ENCODE data around the gene TAMALIN. TPM values are rescaled to one million over a fixed set of nuclear protein-coding genes. Genes with fewer than 3 reads are reported as not detected.

The TAMALIN gene
- polyA plus RNA-seq, 2 of the 4 experiments (the other 2 are of a cell fraction) = 0.30 to 0.35 TPM

DNA sequence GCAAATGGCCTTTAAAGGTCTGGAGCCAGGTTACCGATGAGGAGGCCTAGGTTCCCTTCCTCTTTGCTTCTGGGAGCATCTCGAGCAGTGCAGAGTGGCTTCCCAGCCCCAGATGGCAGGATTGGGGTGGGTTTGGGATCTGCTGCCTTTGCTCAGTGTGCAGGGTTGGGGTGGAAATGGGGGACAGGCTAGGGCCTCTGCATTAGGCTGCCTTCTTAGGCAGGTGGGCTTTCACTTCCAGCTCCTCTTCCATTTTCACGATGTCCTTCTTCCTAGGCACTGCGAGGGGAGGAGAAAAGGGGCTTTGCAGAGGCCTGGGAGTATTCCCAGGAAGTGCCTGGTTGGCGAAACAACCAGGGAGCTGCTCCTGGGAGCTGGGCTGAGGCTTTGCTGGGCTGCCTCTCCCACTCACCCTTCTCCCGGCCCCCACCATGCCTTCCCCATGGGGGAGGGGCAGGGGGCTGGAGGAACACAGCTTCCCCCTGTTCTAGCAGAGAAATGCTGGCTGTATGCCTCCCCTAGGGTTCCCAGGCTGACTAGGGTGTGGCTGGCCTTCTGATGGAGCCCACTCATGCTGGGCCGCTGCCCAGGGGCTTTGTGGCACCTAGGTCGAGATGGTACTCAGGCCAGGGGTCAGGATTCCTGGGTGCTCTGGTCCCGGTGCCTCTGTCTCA is 46.9 kb downstream of the TAMALIN start (continued):
- peak; percentile 64; the same call in 1 of the 2 replicates for TF ChIP-seq POLR2AphosphoS2 (conservative IDR thresholded peaks at IDR 0.05; ENCODE audit: low read length)
- TF ChIP-seq GATA3 (IDR thresholded peaks at IDR 0.05; ENCODE audit: borderline replicate concordance) = no peak
- no peak for TF ChIP-seq NR3C1 (IDR thresholded peaks at IDR 0.05)
- no peak for TF ChIP-seq JUN (IDR thresholded peaks at IDR 0.05)
- TF ChIP-seq CEBPB (IDR thresholded peaks at IDR 0.05) = no peak
- peak; percentile 37 for TF ChIP-seq FOSB (CRISPR knock-in tag; IDR thresholded peaks at IDR 0.05)
- TF ChIP-seq RFX5 (IDR thresholded peaks at IDR 0.05) = no peak

DNA sequence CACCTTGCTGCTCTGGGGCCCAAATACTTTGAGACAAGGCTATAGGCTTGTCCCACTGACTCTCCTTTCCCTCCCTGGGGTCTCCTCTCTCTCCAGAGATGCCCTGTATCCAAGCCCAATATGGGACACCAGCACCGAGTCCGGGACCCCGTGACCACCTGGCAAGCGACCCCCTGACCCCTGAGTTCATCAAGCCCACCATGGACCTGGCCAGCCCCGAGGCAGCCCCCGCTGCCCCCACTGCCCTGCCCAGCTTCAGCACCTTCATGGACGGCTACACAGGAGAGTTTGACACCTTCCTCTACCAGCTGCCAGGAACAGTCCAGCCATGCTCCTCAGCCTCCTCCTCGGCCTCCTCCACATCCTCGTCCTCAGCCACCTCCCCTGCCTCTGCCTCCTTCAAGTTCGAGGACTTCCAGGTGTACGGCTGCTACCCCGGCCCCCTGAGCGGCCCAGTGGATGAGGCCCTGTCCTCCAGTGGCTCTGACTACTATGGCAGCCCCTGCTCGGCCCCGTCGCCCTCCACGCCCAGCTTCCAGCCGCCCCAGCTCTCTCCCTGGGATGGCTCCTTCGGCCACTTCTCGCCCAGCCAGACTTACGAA is 47.6 kb downstream of the TAMALIN start:
- peak in 1 of 2 experiments; percentile 0; a peak in 1 of 6 replicates for ATAC-seq
- ChIA-PET POLR2A (interaction anchor here (1.2 kb wide), 1 partner anchor 15 kb away, joined by 3 read pairs; the partner anchor contains the start of gene ATG101), CTCF (interaction anchor here (1.1 to 42.5 kb wide), 5 partner anchors 14 to 30 kb away, joined by 3 to 1730 read pairs (median 7); no protein-coding TSS in a partner anchor)
- FAIRE-seq = no peak
- peak in 1 of 2 experiments; percentile 68 for DNase-seq (ENCODE audit: low read depth in 1 of 2, low spot score in 1 of 2)
- H3K4me3 ChIP-seq = no peak overlapping the region
- peak overlapping the region in 1 of 2 experiments; percentile 28; a peak in 1 of 6 replicates for H3K27ac ChIP-seq
- WGBS (ENCODE audit: missing lambda C conversion rate) = 92% methylated on average over 21 of the region's 21 CpGs
- H3K9me3 ChIP-seq = no peaks in the 10 kb centered on the region
- 0 out of 2 replicates have a peak, but pooled peaks have one; percentile 7 for TF ChIP-seq FOSB (CRISPR knock-in tag; IDR thresholded peaks at IDR 0.05)
- peak; percentile 24; the same call in 1 of the 2 replicates for TF ChIP-seq ZSCAN20 (CRISPR knock-in tag; IDR thresholded peaks at IDR 0.05)
- peak; percentile 66; the same call in 1 of the 2 replicates for TF ChIP-seq HOXB13 (CRISPR knock-in tag; IDR thresholded peaks at IDR 0.05; ENCODE audit: low read depth)
- no peak for TF ChIP-seq HOXB5 (CRISPR knock-in tag; IDR thresholded peaks at IDR 0.05)
- no peak for TF ChIP-seq SMC3 (IDR thresholded peaks at IDR 0.05)
- TF ChIP-seq CEBPB (IDR thresholded peaks at IDR 0.05) = no peak
- no peak for TF ChIP-seq HDAC2 (IDR thresholded peaks at IDR 0.05)
- no peak for TF ChIP-seq RAD21 (conservative IDR thresholded peaks at IDR 0.05 in 1 of 2, IDR thresholded peaks at IDR 0.05 in 1 of 2)
- TF ChIP-seq RCOR1 (IDR thresholded peaks at IDR 0.05; ENCODE audit: low read depth, low read length) = no peak
- TF ChIP-seq POLR2AphosphoS2 (conservative IDR thresholded peaks at IDR 0.05; ENCODE audit: low read length) = peak; percentile 86
- no peak for TF ChIP-seq PBX3 (IDR thresholded peaks at IDR 0.05)
- TF ChIP-seq POLR2A (IDR thresholded peaks at IDR 0.05; ENCODE audit: low read length) = no peak
- TF ChIP-seq GATA3 (IDR thresholded peaks at IDR 0.05; ENCODE audit: borderline replicate concordance) = no peak
- 0 out of 2 replicates have a peak, but pooled peaks have one; percentile 2 for TF ChIP-seq HEYL (CRISPR knock-in tag; IDR thresholded peaks at IDR 0.05)
- no peak for TF ChIP-seq ESRRA (IDR thresholded peaks at IDR 0.05; ENCODE audit: borderline replicate concordance, low read length)
- TF ChIP-seq, protein P1, sequence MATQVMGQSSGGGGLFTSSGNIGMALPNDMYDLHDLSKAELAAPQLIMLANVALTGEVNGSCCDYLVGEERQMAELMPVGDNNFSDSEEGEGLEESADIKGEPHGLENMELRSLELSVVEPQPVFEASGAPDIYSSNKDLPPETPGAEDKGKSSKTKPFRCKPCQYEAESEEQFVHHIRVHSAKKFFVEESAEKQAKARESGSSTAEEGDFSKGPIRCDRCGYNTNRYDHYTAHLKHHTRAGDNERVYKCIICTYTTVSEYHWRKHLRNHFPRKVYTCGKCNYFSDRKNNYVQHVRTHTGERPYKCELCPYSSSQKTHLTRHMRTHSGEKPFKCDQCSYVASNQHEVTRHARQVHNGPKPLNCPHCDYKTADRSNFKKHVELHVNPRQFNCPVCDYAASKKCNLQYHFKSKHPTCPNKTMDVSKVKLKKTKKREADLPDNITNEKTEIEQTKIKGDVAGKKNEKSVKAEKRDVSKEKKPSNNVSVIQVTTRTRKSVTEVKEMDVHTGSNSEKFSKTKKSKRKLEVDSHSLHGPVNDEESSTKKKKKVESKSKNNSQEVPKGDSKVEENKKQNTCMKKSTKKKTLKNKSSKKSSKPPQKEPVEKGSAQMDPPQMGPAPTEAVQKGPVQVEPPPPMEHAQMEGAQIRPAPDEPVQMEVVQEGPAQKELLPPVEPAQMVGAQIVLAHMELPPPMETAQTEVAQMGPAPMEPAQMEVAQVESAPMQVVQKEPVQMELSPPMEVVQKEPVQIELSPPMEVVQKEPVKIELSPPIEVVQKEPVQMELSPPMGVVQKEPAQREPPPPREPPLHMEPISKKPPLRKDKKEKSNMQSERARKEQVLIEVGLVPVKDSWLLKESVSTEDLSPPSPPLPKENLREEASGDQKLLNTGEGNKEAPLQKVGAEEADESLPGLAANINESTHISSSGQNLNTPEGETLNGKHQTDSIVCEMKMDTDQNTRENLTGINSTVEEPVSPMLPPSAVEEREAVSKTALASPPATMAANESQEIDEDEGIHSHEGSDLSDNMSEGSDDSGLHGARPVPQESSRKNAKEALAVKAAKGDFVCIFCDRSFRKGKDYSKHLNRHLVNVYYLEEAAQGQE (IDR thresholded peaks at IDR 0.05) = peak; percentile 12; the same call in 1 of the 2 replicates
- TF ChIP-seq ATOH8 (CRISPR knock-in tag; IDR thresholded peaks at IDR 0.05; ENCODE audit: low read depth) = no peak
- peak; percentile 7; the same call in 1 of the 2 replicates for TF ChIP-seq USF2 (IDR thresholded peaks at IDR 0.05)
- peak; percentile 2; the same call in 1 of the 2 replicates for TF ChIP-seq EHF (CRISPR knock-in tag; IDR thresholded peaks at IDR 0.05)
- H3K4me1 ChIP-seq = peaks cover 34% of the 10 kb centered on the region
- peak overlapping the region; percentile 96; the same call in 1 of the 3 replicates for H3K4me2 ChIP-seq
